ENCODE measurements around the gene EXTL2. TPM values are rescaled to one million over a fixed set of nuclear protein-coding genes. Genes with fewer than 3 reads are reported as not detected.

Gene EXTL2
- total and polyA plus RNA-seq, 4 donors = 3.9 to 37.8 (median 9.4) TPM

DNA sequence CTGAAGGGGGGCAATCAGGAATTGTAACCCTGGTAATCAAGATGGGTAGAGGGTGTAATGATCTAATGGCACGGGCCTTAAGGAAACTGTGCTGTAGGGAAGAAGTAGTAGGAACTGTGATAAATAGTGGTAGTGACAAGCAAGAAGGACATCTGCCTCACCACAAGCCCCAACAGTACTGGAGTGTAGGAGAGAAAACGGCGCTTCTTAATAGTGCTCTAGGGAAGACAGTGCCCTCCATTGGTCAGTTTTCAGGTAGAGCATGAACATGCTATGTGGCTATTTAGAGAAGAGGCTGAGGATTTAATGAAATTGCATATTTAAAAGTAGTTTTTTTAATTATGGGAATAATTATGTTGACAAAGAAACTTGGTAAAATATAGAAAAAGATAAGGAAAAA is 33.5 kb upstream of the EXTL2 start:
- Histone ChIP-seq H3K36me3 (ENCODE audit: control insufficient read depth in 4 of 4, insufficient read depth in 4 of 4, low read length in 4 of 4) (peaks cover 6 to 13% (median 9%) of the 10 kb centered on the region in 4 donors), H3K27ac (ENCODE audit: low read depth in 1 of 2, low read length in 1 of 2) (no peak overlapping the region), H3K9ac (ENCODE audit: insufficient read depth in 1 of 2, low read length in 2 of 2) (no peak overlapping the region), H3K4me3 (no peak overlapping the region), H3K9me3 (ENCODE audit: control insufficient read depth in 4 of 4, insufficient read depth in 3 of 4, low read length in 3 of 4) (no peaks in the 10 kb centered on the region), H3K27me3 (ENCODE audit: control insufficient read depth in 3 of 3, insufficient read depth in 3 of 3, low read length in 2 of 3) (no peaks in the 10 kb centered on the region), H3K4me1 (ENCODE audit: control insufficient read depth in 5 of 5, insufficient read depth in 5 of 5, low read length in 5 of 5) (peaks cover 0 to 19% (median 3%) of the 10 kb centered on the region in 5 donors)
- WGBS, 2 donors = 68 to 86% methylated on average over 3 of the region's 3 CpGs
- no peak for ATAC-seq (ENCODE audit: insufficient read depth, low FRiP score)
- DNase-seq = no peak
- TF ChIP-seq, protein P1, sequence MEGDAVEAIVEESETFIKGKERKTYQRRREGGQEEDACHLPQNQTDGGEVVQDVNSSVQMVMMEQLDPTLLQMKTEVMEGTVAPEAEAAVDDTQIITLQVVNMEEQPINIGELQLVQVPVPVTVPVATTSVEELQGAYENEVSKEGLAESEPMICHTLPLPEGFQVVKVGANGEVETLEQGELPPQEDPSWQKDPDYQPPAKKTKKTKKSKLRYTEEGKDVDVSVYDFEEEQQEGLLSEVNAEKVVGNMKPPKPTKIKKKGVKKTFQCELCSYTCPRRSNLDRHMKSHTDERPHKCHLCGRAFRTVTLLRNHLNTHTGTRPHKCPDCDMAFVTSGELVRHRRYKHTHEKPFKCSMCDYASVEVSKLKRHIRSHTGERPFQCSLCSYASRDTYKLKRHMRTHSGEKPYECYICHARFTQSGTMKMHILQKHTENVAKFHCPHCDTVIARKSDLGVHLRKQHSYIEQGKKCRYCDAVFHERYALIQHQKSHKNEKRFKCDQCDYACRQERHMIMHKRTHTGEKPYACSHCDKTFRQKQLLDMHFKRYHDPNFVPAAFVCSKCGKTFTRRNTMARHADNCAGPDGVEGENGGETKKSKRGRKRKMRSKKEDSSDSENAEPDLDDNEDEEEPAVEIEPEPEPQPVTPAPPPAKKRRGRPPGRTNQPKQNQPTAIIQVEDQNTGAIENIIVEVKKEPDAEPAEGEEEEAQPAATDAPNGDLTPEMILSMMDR (IDR thresholded peaks at IDR 0.05; ENCODE audit: control extremely low read depth, extremely low read depth) = no peak

DNA sequence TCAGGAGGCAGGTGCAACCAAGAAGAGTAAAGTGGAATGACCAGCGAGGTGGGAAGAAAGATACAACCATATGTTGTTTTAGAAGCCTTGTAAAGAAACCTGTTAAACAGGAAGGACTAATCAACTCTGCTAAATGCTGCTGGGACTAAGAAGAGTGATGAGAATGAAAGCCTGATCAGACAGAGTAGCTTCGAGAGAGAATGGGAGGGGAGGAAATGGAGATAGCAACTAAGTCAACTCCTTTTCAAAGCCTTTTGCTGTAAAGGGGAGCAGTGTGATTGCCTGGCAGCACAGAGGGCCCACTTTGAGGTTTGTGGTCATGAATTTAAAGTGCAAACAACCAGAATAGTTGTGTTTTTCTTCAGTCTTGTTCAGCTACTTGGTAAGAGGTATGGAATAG is 32.6 kb upstream of the EXTL2 start:
- ATAC-seq (ENCODE audit: insufficient read depth, low FRiP score) (no peak), DNase-seq (no peak)
- Histone ChIP-seq H3K9me3 (ENCODE audit: control insufficient read depth in 4 of 4, insufficient read depth in 3 of 4, low read length in 3 of 4) (no peaks in the 10 kb centered on the region), H3K4me3 (no peak overlapping the region), H3K9ac (ENCODE audit: insufficient read depth in 1 of 2, low read length in 2 of 2) (no peak overlapping the region), H3K36me3 (ENCODE audit: control insufficient read depth in 4 of 4, insufficient read depth in 4 of 4, low read length in 4 of 4) (peaks cover 6 to 13% (median 10%) of the 10 kb centered on the region in 4 donors), H3K27ac (ENCODE audit: low read depth in 1 of 2, low read length in 1 of 2) (no peak overlapping the region), H3K4me1 (ENCODE audit: control insufficient read depth in 5 of 5, insufficient read depth in 5 of 5, low read length in 5 of 5) (peaks cover 0 to 19% (median 3%) of the 10 kb centered on the region in 5 donors), H3K27me3 (ENCODE audit: control insufficient read depth in 3 of 3, insufficient read depth in 3 of 3, low read length in 2 of 3) (no peaks in the 10 kb centered on the region)
- 46 to 49% methylated on average over 2 of the region's 2 CpGs for WGBS, 2 donors
- TF ChIP-seq, protein P1 (IDR thresholded peaks at IDR 0.05; ENCODE audit: control extremely low read depth, extremely low read depth) = no peak

DNA sequence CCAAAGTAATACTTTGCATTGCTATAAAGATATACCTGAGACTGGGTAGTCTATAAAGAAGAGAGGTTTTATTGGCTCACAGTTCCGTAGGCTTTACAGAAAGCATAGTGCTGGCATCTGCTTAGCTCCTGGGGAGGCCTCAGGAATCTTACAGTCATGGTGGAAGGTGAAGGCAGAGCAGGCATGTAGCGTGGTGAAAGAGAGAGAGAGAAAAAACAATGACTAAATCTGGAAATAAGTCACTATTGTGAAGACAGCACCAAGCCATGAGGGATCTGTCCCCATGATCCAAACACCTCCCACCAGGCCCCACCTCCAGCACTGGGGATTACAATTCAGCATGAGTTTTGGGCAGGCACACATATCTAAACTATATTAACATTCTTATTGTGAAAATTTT is 31.6 kb upstream of the EXTL2 start:
- TF ChIP-seq, protein P1 (IDR thresholded peaks at IDR 0.05; ENCODE audit: control extremely low read depth, extremely low read depth) = no peak
- ATAC-seq (ENCODE audit: insufficient read depth, low FRiP score) = no peak
- Histone ChIP-seq H3K36me3 (ENCODE audit: control insufficient read depth in 4 of 4, insufficient read depth in 4 of 4, low read length in 4 of 4) (peaks cover 6 to 13% (median 10%) of the 10 kb centered on the region in 4 donors), H3K4me3 (no peak overlapping the region), H3K9ac (ENCODE audit: insufficient read depth in 1 of 2, low read length in 2 of 2) (no peak overlapping the region), H3K9me3 (ENCODE audit: control insufficient read depth in 4 of 4, insufficient read depth in 3 of 4, low read length in 3 of 4) (no peaks in the 10 kb centered on the region), H3K27me3 (ENCODE audit: control insufficient read depth in 3 of 3, insufficient read depth in 3 of 3, low read length in 2 of 3) (no peaks in the 10 kb centered on the region), H3K27ac (ENCODE audit: low read depth in 1 of 2, low read length in 1 of 2) (no peak overlapping the region), H3K4me1 (ENCODE audit: control insufficient read depth in 5 of 5, insufficient read depth in 5 of 5, low read length in 5 of 5) (peaks cover 0 to 12% (median 2%) of the 10 kb centered on the region in 5 donors)
- DNase-seq = no peak
- 96 to 99% methylated on average over 2 of the region's 2 CpGs for WGBS, 2 donors

DNA sequence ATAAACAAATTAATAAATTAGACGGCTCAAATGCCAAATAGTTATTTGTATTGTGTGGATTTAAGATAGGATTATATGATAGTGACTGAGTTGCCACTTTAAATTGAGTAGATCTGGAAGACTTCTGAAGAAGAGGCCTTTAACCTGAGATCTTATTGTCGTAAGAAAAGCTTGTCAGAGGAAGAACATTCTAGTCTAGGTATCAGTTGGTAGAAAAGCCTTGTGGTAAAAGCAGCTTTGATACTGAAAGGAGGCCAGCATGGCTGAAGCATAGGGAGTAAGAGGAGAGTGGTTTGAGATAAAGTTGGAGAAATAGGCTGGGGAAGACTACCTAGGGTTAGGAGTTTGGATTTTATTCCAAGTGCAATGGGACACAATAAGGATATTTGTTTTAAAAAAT is 30.3 kb upstream of the EXTL2 start:
- H3K9me3 ChIP-seq (ENCODE audit: control insufficient read depth in 4 of 4, insufficient read depth in 3 of 4, low read length in 3 of 4) = no peaks in the 10 kb centered on the region
- peaks cover 0 to 4% (median 0%) of the 10 kb centered on the region in 5 donors for H3K4me1 ChIP-seq (ENCODE audit: control insufficient read depth in 5 of 5, insufficient read depth in 5 of 5, low read length in 5 of 5)
- H3K27me3 ChIP-seq (ENCODE audit: control insufficient read depth in 3 of 3, insufficient read depth in 3 of 3, low read length in 2 of 3) = no peaks in the 10 kb centered on the region
- no peak for ATAC-seq (ENCODE audit: insufficient read depth, low FRiP score)
- no peak overlapping the region for H3K4me3 ChIP-seq
- TF ChIP-seq, protein P1 (IDR thresholded peaks at IDR 0.05; ENCODE audit: control extremely low read depth, extremely low read depth) = no peak
- H3K9ac ChIP-seq (ENCODE audit: insufficient read depth in 1 of 2, low read length in 2 of 2) = no peak overlapping the region
- H3K36me3 ChIP-seq (ENCODE audit: control insufficient read depth in 4 of 4, insufficient read depth in 4 of 4, low read length in 4 of 4) = peaks cover 6 to 13% (median 10%) of the 10 kb centered on the region in 4 donors
- no peak overlapping the region for H3K27ac ChIP-seq (ENCODE audit: low read depth in 1 of 2, low read length in 1 of 2)
- DNase-seq = no peak
- WGBS, 2 donors = 70 to 81% methylated on average over 2 of the region's 2 CpGs

Measured in lung (tissue), 12 donors.